ENCODE data around the gene CRYBG1. TPM values are rescaled to one million over a fixed set of nuclear protein-coding genes. Genes with fewer than 3 reads are reported as not detected.

Gene CRYBG1
- total and polyA plus RNA-seq, 2 of the 13 experiments (the other 11 are each of a cell fraction or from before 2014, with no cell fraction given): 10.1 to 21.9 TPM

- TF ChIP-seq ZGPAT (CRISPR knock-in tag; IDR thresholded peaks at IDR 0.05) (no peak; the same call in 1 of the 2 replicates), ZNF703 (CRISPR knock-in tag; IDR thresholded peaks at IDR 0.05; ENCODE audit: borderline replicate concordance) (no peak), TBX2 (CRISPR knock-in tag; IDR thresholded peaks at IDR 0.05; ENCODE audit: borderline replicate concordance) (no peak), ZNF326 (CRISPR knock-in tag; IDR thresholded peaks at IDR 0.05; ENCODE audit: borderline replicate concordance) (no peak), ZNF225 (CRISPR knock-in tag; IDR thresholded peaks at IDR 0.05) (no peak), U2AF1 (optimal IDR thresholded peaks at IDR 0.05; ENCODE audit: low read depth, low read length) (no peak), CREB3 (CRISPR knock-in tag; IDR thresholded peaks at IDR 0.05) (no peak), MXI1 (IDR thresholded peaks at IDR 0.05; ENCODE audit: borderline replicate concordance, low read depth, low read length) (no peak), SNAPC4 (CRISPR knock-in tag; IDR thresholded peaks at IDR 0.05) (no peak), ZNF513 (CRISPR knock-in tag; conservative IDR thresholded peaks at IDR 0.05) (no peak), ZMYM3 (CRISPR knock-in tag; IDR thresholded peaks at IDR 0.05) (no peak), ZNF180 (CRISPR knock-in tag; IDR thresholded peaks at IDR 0.05; ENCODE audit: borderline replicate concordance, low read depth) (no peak)
- TF ChIP-seq, protein P1, sequence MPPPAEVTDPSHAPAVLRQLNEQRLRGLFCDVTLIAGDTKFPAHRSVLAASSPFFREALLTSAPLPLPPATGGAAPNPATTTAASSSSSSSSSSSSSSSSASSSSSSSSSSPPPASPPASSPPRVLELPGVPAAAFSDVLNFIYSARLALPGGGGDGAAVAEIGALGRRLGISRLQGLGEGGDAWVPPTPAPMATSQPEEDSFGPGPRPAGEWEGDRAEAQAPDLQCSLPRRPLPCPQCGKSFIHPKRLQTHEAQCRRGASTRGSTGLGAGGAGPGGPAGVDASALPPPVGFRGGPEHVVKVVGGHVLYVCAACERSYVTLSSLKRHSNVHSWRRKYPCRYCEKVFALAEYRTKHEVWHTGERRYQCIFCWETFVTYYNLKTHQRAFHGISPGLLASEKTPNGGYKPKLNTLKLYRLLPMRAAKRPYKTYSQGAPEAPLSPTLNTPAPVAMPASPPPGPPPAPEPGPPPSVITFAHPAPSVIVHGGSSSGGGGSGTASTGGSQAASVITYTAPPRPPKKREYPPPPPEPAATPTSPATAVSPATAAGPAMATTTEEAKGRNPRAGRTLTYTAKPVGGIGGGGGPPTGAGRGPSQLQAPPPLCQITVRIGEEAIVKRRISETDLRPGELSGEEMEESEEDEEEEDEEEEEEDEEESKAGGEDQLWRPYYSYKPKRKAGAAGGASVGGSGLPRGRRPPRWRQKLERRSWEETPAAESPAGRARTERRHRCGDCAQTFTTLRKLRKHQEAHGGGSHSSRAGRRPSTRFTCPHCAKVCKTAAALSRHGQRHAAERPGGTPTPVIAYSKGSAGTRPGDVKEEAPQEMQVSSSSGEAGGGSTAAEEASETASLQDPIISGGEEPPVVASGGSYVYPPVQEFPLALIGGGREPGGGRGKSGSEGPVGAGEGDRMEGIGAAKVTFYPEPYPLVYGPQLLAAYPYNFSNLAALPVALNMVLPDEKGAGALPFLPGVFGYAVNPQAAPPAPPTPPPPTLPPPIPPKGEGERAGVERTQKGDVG (CRISPR knock-in tag; IDR thresholded peaks at IDR 0.05; ENCODE audit: borderline replicate concordance): no peak
These were observed 197.3 kb downstream of the CRYBG1 start (continued) for GRCh38 chr6:106557837-106558236.
